ENCODE data around the gene BHMT2.

Gene BHMT2

GRCh38 chr5:79105868-79106267 is 36.3 kb downstream of the BHMT2 start:
- no peak for TF ChIP-seq CTCF (IDR thresholded peaks at IDR 0.05; ENCODE audit: control insufficient read depth, extremely low read depth, insufficient read depth)
- no peak for DNase-seq (ENCODE audit: low read depth)
- no peak overlapping the region for H3K4me3 ChIP-seq (ENCODE audit: low read depth, low read length)

- H3K4me3 ChIP-seq (ENCODE audit: low read depth, low read length): no peak overlapping the region
- no peak for TF ChIP-seq CTCF (IDR thresholded peaks at IDR 0.05; ENCODE audit: control insufficient read depth, extremely low read depth, insufficient read depth)
- no peak for DNase-seq (ENCODE audit: low read depth)
Measured at GRCh38 chr5:79107020-79107796, 37.6 kb downstream of the BHMT2 start.

GRCh38 chr5:79108086-79108485 is 38.5 kb downstream of the BHMT2 start:
- no peak for TF ChIP-seq CTCF (IDR thresholded peaks at IDR 0.05; ENCODE audit: control insufficient read depth, extremely low read depth, insufficient read depth)
- DNase-seq (ENCODE audit: low read depth): peak; percentile 19
- no peak overlapping the region for H3K4me3 ChIP-seq (ENCODE audit: low read depth, low read length)

GRCh38 chr5:79108792-79109191 is 39.2 kb downstream of the BHMT2 start:
- no peak for TF ChIP-seq CTCF (IDR thresholded peaks at IDR 0.05; ENCODE audit: control insufficient read depth, extremely low read depth, insufficient read depth)
- no peak for DNase-seq (ENCODE audit: low read depth)
- H3K4me3 ChIP-seq (ENCODE audit: low read depth, low read length): no peak overlapping the region

GRCh38 chr5:79109527-79110492 is 40.2 kb downstream of the BHMT2 start:
- H3K4me3 ChIP-seq (ENCODE audit: low read depth, low read length): no peak overlapping the region
- peak; percentile 21 for TF ChIP-seq CTCF (IDR thresholded peaks at IDR 0.05; ENCODE audit: control insufficient read depth, extremely low read depth, insufficient read depth)
- DNase-seq (ENCODE audit: low read depth): no peak

GRCh38 chr5:79111387-79111959 is 41.9 kb downstream of the BHMT2 start, which contains the start of gene BHMT:
Gene BHMT, plus strand, starts transcription at chr5:79111809. Its CDS starts 77 bp downstream, at chr5:79111886.
- no peak for DNase-seq (ENCODE audit: low read depth)

More at GRCh38 chr5:79111387-79111959, 41.9 kb downstream of the BHMT2 start, which contains the start of gene BHMT:
- no peak within 1 kb of the TSS for H3K4me3 ChIP-seq (ENCODE audit: low read depth, low read length)
- no peak for TF ChIP-seq CTCF (IDR thresholded peaks at IDR 0.05; ENCODE audit: control insufficient read depth, extremely low read depth, insufficient read depth)

All from LNCaP clone FGC (cell line).